ENCODE measurements around the gene GNG13.

- TF ChIP-seq CTCF (IDR thresholded peaks at IDR 0.05) (no peak), POLR2A (IDR thresholded peaks at IDR 0.05) (no peak), EP300 (IDR thresholded peaks at IDR 0.05) (no peak)
Measured at GRCh38 chr16:847681-848445, 47.3 kb upstream of the GNG13 start.

Measured in tibial nerve (tissue), 4 donors.